ENCODE results near the gene ZFP1.

ZFP1 gene

DNA sequence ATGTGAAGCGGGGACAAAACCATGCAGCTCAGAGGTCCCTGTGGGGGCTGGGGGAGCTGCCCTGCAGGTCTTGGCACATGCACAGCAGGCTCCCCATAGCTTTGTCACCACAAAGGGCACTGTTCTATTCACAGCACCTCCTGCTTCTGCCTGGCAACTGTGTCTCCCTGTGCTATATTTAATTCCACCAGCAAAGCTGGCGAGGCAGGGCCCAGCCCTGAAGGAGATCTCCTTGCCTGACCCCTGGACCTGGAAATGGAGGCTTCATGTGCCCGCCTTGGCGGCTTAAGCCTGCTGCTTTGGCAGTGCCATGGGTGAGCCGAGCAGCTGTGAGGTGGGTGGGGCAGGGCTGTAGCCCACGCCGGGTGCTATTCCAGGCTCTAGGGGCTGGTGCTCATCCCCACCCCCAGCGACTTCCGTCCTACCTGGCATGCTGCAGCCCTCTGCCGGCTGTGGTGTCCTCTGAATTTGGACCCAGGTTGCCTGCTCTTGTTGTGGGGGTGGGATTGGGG is 38.5 kb upstream of the ZFP1 start:
- H3K27ac Mint-ChIP-seq, result peak overlapping the region; percentile 97
- H3K4me1 Mint-ChIP-seq (ENCODE audit: low read depth), result peaks cover 74% of the 10 kb centered on the region
- peak overlapping the region; percentile 79 for H3K4me3 Mint-ChIP-seq

DNA sequence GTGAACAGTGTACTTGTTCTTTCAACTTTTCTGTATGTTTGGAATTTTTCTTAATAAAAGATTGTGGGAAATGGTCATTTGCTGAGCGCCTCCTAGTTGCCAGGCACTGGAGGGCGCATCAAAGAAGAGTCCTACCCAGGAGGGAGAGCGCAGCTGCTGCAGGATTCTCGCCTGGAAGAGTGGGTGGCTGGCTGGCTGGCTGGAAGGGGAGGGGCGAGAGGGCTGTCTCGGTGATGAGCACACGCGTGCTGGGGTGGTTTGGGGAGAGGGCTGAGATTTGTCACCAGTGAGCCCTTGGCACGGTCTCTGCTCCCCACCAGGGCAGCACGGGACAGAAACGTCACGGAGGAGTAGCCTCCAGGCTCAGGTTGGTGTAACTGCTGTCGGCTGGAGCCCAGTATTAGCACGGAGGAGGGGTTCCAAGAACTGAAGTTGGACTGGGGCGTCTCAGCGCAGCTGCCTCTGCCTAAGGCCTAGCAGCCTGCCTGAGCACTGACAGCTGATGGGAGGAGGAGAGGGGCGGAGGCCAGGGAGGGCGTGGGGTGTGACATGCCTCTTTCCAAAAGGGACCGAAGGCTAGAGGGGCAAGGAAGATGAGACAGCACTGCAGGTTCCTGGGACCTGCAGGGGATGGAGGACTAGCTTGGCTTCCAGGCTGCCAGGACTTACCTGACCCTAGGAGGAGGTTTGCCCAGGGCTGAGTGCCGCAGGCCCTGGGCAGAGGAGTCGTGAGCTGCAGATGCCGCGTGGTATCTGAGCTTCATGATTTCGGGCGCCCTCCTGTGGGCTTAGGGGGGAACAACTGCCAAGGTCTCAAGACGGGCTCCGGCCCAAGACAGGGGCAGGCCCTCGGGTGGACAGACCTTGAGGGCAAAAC is 37.4 kb upstream of the ZFP1 start:
- no peaks in the 10 kb centered on the region for H3K9me3 Mint-ChIP-seq
- peaks cover 63% of the 10 kb centered on the region for H3K4me1 Mint-ChIP-seq (ENCODE audit: low read depth)
- peak overlapping the region; percentile 79 for H3K4me3 Mint-ChIP-seq
- peaks cover 9% of the 10 kb centered on the region for H3K36me3 Mint-ChIP-seq (ENCODE audit: low read depth)
- peak overlapping the region; percentile 97 for H3K27ac Mint-ChIP-seq
- H3K27me3 Mint-ChIP-seq (ENCODE audit: low read depth), result no peaks in the 10 kb centered on the region

More for the DNA sequence above, 38.5 kb upstream of the ZFP1 start:
- peaks cover 14% of the 10 kb centered on the region for H3K36me3 Mint-ChIP-seq (ENCODE audit: low read depth)
- H3K27me3 Mint-ChIP-seq (ENCODE audit: low read depth), result no peaks in the 10 kb centered on the region
- H3K9me3 Mint-ChIP-seq, result no peaks in the 10 kb centered on the region

DNA sequence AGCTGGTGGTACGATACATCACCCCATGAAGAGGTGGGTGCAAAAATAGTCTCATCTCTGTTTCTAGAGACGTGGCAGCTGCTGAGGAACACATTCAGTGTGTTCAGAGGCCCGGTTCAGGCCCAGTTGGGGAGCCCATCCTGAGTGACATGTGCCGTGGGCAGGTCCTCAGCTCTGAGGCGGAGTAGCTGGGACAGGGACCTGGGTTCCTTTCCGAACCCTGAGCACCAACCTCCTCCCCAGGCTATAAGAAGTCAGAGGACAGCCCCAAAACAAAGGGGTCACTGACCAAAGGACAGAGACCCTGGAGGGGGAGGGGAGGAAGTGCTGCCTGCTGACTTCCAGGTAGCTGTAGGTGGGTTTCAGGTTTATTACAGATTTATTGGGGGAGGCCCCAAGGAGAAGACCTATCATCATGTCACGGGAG is 36.8 kb upstream of the ZFP1 start:
- Mint-ChIP-seq H3K36me3 (ENCODE audit: low read depth) (peaks cover 5% of the 10 kb centered on the region), H3K27ac (peak overlapping the region; percentile 97), H3K27me3 (ENCODE audit: low read depth) (no peaks in the 10 kb centered on the region), H3K9me3 (no peaks in the 10 kb centered on the region), H3K4me1 (ENCODE audit: low read depth) (peaks cover 56% of the 10 kb centered on the region), H3K4me3 (no peak overlapping the region)

DNA sequence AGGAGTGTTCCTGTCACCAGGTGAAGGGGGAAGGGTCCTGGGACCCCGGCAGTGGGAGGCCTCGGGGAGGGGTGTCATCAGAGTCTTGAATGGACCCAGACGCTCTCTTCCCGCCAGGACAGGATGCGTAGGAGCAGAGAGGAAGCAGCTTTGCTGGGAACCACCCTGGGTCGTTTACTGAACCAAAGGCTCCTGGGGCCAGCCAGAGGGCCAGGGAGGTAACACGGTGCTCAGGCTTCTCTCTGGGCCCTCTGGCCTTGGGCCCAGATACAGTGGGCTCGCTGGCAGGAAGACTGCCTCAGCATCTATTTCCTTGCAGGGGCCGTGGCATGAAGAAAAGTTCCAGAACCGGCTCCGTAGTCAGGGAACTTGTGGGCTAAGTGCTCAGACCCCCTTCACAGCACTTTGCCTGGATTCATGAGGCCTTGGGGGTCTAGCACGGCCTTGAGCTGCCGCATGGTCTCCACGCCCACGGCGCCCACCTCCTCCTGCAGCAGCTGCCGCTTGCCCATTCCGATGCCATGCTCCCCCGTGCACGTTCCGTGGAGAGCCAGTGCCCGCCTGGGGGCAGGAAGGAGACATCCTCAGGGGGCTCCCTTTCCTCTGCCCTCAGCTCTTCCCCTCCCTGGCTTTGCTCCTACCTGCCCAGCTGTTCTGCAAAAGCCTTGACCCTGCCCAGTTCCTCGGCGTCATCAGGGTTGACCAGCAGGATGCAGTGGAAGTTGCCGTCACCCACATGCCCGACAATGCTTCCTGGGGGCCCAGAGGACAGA is 36.2 kb upstream of the ZFP1 start:
- H3K27ac Mint-ChIP-seq, result peak overlapping the region; percentile 97

DNA sequence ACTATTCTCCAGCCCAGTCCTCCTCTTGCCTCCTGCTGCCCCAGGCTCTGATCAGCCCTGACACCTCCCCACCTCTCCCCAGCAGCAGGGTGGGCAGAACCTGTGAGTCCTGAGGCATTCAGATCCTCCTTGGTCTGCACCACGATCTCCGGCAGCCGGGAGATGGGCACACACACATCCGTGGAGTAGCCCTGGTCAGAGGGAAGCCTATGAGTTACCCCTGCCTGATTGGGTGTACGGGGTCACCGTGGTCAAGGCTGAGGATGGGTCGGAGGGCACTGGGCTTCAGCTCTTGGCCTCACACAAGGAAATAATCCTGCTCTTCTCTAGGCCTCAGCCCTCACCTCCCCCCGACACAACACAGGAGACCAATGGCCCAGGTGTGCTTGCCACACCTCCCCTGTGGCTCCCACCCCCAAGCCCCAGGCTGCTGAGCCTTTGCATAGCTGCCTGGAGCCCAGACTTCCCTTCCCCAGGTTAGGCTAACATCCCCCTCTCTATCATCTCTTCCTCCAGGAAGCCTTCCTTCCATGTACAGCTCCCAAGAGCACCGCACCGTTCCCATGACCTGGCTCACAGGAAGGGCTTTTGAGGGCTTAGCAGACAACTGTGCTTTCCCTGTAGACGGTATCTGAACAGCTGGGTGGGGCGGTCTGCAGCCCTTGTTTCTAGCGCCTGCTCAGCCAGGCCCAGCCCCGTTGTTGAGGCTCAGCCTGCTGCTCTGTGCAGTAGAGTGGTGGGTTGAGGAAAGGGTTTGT is 35.4 kb upstream of the ZFP1 start:
- peak overlapping the region; percentile 59 for H3K27ac Mint-ChIP-seq
- H3K9me3 Mint-ChIP-seq, result no peaks in the 10 kb centered on the region
- H3K36me3 Mint-ChIP-seq (ENCODE audit: low read depth), result peaks cover 4% of the 10 kb centered on the region
- H3K4me3 Mint-ChIP-seq, result no peak overlapping the region
- H3K4me1 Mint-ChIP-seq (ENCODE audit: low read depth), result peaks cover 47% of the 10 kb centered on the region
- no peaks in the 10 kb centered on the region for H3K27me3 Mint-ChIP-seq (ENCODE audit: low read depth)

More for the DNA sequence above, 36.2 kb upstream of the ZFP1 start:
- no peaks in the 10 kb centered on the region for H3K9me3 Mint-ChIP-seq
- H3K36me3 Mint-ChIP-seq (ENCODE audit: low read depth), result peaks cover 4% of the 10 kb centered on the region
- peaks cover 51% of the 10 kb centered on the region for H3K4me1 Mint-ChIP-seq (ENCODE audit: low read depth)
- H3K27me3 Mint-ChIP-seq (ENCODE audit: low read depth), result no peaks in the 10 kb centered on the region
- no peak overlapping the region for H3K4me3 Mint-ChIP-seq

DNA sequence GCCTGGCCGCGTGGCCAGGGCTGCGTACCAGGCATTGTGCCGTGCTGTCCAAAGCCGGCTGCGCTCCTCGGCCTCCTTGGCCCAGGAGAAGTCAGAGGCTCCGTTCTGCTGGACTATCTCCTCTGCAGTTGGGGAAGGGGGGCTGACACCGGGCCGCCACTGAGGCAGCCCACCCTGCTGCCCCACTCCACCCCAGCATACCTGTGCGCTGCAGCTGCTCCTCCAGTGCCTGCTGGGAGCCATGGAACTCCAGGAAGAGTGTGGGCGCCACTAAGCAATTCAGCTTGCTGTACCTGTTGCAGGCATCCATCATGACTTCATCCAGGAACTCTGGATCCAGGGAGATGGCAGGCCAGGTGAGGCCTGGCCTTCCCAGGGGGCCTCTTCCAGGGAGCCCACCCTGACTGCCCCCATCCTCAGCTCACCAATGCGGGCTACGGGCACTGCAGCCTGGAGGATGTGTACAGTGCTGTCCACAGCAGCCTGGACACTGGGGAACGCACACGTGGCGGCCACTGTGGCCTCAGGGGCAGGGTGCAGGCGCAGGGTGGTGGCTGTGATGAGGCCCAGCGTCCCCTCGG is 34.7 kb upstream of the ZFP1 start:
- Mint-ChIP-seq H3K27me3 (ENCODE audit: low read depth) (no peaks in the 10 kb centered on the region), H3K4me3 (no peak overlapping the region)

DNA sequence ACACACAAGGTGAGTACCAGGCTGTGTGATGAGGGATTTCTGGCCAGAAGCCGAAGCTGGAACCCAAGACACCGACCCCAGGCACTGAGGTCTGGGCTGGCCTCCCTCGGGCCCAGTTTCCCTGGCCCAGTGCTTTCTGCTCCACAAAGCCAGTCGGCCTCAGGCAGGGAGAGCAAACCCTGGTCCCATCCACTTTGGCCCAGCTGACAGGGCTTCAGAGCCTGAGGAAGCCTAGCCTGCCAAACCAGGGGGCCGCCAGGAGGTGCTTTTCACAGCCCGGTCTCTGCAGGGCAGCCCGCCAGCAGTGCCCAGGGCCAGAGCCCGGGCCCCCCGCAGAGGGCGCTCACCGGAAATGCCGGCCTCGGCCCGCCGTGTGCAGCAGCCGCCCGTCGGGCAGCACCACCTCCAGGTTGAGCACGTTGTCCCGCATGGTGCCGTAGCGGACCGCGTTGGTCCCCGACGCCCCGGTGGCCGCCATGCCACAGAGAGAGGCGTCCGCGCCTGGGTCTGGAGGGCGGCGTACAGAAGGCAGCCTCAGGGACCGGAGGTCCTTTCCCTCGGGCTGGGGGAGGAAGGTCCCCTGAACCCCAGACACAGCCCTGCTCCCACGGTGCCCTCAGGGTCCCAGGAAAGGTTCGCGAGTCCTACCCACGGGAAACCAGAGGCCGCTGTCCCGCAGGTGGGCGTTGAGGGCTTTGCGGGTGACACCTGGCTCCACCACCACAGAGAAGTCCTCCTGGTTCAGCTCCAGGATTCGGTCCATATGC is 34.0 kb upstream of the ZFP1 start:
- Mint-ChIP-seq H3K4me3 (no peak overlapping the region), H3K27ac (no peak overlapping the region), H3K4me1 (ENCODE audit: low read depth) (peaks cover 35% of the 10 kb centered on the region), H3K27me3 (ENCODE audit: low read depth) (no peaks in the 10 kb centered on the region), H3K9me3 (no peaks in the 10 kb centered on the region), H3K36me3 (ENCODE audit: low read depth) (no peaks in the 10 kb centered on the region)

More for the DNA sequence above, 34.7 kb upstream of the ZFP1 start:
- Mint-ChIP-seq H3K4me1 (ENCODE audit: low read depth) (peaks cover 42% of the 10 kb centered on the region), H3K27ac (no peak overlapping the region), H3K9me3 (no peaks in the 10 kb centered on the region), H3K36me3 (ENCODE audit: low read depth) (no peaks in the 10 kb centered on the region)

DNA sequence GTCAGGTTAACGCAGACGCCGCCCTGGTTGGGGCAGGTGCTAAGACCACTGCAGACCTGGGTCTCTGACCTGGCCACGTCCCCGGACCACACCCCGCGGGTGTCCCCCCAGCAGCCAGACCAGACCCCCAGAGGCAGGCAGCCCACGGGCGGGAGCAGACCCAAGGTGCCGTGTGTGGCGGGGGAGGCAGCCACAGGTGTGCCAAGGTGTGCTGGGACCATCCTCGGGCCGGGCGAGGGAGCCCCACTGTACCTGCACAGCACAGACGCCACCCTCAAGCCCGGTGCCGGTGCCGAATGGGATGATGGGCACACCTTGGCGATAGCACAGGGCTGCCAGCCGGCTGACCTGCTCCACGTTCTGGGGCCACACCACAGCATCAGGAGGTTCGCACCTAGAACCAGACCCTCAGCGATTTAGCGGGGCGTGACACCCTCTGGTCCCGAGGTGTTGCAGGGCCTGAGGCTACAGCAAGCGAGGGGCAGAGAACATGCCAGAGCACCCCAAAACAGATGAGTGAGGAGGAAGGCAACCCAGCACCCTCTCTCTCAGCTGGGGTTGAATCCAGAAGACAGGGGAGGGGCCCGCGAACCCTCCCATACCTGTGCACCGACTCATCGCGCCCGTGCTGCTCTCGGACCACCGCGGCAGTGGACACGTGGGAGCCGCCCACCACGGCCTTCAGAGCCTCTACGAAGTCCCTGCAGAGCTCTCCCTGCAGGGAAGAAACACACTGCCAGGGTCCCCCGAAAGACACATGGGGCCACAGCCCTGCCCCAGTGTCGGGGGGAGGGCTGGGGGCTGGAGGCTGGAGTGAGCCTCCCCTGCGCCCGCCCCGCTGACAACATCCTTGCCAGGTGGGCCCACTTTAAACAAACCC is 33.1 kb upstream of the ZFP1 start:
- Mint-ChIP-seq H3K4me3 (no peak overlapping the region), H3K27me3 (ENCODE audit: low read depth) (no peaks in the 10 kb centered on the region), H3K27ac (no peak overlapping the region), H3K36me3 (ENCODE audit: low read depth) (no peaks in the 10 kb centered on the region), H3K4me1 (ENCODE audit: low read depth) (peaks cover 27% of the 10 kb centered on the region), H3K9me3 (peaks cover 3% of the 10 kb centered on the region)

DNA sequence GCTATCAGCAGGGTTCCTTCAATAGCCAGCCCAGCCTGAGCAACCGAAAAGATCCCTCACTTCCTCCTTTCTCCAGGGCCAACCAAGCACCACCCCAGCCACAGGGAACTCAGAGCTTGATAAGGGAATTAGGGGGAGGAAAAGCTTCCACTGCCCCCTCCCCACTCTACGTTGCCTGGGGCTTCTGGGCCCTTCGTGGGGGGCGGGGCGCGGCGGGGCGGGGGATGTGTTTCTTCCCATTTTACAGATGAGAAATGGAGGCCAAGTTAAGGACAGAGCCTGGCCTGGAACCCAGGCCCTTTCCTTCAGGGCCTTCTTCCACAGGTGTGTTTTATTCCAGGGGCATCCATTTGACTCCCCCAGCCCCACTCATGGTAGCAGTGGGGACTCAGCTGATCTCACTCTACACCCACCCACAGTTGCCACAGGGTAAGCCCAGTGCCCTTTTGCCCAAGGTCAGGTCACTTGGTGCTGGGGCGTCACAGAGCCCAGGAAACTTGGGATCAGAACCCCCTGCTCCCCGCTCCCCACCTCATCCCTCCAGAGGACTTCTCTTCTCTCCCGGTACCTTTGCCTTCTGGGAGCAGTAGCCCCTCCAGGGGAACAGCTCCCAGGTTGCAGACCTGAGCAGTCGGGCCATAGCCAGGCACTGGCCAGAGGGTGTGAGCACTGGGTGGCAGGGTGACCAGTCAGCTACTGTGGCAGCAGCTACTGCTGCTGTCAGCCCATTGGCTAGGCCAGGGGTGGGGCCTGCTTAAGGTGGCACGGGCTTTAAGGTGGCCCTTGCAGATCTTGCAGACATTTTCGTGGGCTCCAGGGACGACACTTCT is 32.0 kb upstream of the ZFP1 start, which contains the start of gene LDHD:
LDHD (minus strand) TSS at position 700 of the 830 bp plus-strand sequence; CDS start at position 640, 60 bp downstream.
- peak within 1 kb of the TSS; percentile 58 for H3K4me3 Mint-ChIP-seq

DNA sequence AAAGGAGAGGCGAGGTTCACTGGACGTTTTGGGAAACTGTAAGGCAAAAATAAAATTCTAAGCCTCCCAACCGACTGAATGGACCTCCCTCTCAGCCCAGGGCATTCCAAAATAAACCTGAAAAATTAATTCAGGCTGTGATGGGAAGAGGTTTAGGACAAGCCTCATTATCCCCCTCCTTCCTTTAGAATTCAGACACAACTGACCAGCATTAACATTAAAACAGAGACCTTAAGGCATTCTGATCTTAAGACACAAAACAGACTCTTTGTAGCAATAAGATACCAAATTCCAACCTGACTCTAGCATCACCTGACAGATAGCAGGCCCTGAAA is 31.4 kb upstream of the ZFP1 start:
- Mint-ChIP-seq H3K4me3 (no peak overlapping the region), H3K36me3 (ENCODE audit: low read depth) (peaks cover under 1% of the 10 kb centered on the region), H3K9me3 (peaks cover 10% of the 10 kb centered on the region), H3K27me3 (ENCODE audit: low read depth) (no peaks in the 10 kb centered on the region), H3K27ac (no peak overlapping the region), H3K4me1 (ENCODE audit: low read depth) (peaks cover 11% of the 10 kb centered on the region)

More for the DNA sequence above, 32.0 kb upstream of the ZFP1 start, which contains the start of gene LDHD:
- Mint-ChIP-seq H3K36me3 (ENCODE audit: low read depth) (no peaks in the 10 kb centered on the region), H3K9me3 (peaks cover 5% of the 10 kb centered on the region), H3K4me1 (ENCODE audit: low read depth) (peaks cover 17% of the 10 kb centered on the region), H3K27ac (no peak within 1 kb of the TSS), H3K27me3 (ENCODE audit: low read depth) (no peaks in the 10 kb centered on the region)

DNA sequence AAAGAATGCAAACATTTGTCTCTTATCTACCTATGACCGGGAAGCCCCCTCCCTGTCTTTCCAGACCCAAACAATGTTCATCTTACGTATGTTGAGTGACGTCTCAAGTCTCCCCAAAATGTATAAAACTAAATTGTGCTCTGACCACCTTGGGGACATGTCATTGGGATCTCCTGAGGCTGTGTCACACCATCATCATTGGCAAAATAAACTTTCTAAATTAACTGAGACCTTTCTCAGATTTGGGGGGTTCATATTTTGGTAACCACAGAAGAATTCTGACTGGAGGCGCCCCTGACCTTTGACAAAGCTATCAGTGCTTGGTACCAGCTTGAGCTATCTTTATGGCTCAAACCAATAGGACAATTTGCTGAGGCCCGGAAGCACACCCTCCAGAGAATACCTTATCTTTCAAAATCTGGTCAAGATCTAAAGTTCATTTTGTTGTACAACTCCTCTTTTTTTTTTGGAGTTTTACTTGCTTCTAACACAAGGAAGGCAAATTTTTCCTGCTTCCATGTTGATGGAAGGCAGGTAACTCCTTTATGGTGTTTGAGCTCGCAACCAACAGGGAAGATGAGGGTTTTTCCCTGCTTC is 29.3 kb upstream of the ZFP1 start:
- no peaks in the 10 kb centered on the region for H3K4me1 Mint-ChIP-seq (ENCODE audit: low read depth)
- no peak overlapping the region for H3K27ac Mint-ChIP-seq
- H3K4me3 Mint-ChIP-seq, result no peak overlapping the region
- no peaks in the 10 kb centered on the region for H3K27me3 Mint-ChIP-seq (ENCODE audit: low read depth)
- peaks cover 5% of the 10 kb centered on the region for H3K36me3 Mint-ChIP-seq (ENCODE audit: low read depth)
- H3K9me3 Mint-ChIP-seq, result peaks cover 19% of the 10 kb centered on the region

DNA sequence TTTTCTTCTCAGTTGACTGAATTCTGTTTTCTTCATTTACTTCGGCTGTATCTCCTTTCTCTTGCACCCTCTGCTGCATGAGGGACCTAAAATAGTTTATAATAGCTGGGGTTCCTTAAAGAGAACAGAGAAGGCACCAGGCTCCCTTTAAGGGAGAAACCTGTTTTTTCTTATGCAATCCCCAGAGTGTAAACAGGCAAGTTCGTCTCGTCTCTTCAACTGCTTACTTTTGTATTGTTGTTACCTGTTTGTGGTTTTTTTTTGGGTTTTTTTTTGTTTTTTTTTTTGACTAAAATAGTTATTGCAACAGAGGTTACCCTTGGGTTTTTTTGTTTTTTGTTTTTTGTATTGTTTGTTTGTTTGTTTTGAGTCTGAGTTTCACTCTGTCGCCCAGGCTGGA is 28.1 kb upstream of the ZFP1 start:
- H3K4me1 Mint-ChIP-seq (ENCODE audit: low read depth), result no peaks in the 10 kb centered on the region
- H3K9me3 Mint-ChIP-seq, result peaks cover 19% of the 10 kb centered on the region
- H3K27ac Mint-ChIP-seq, result no peak overlapping the region
- H3K27me3 Mint-ChIP-seq (ENCODE audit: low read depth), result no peaks in the 10 kb centered on the region
- peaks cover 5% of the 10 kb centered on the region for H3K36me3 Mint-ChIP-seq (ENCODE audit: low read depth)
- no peak overlapping the region for H3K4me3 Mint-ChIP-seq
